CD1c-positive myeloid dendritic cell (primary cell): ENCODE results near the gene MYO10.

Source experiments
- DNase-seq: peaks from one replicate; pipeline ENCODE4 v3.0.0-alpha.2; 2016; ENCODE audit errors: extremely low spot score

Gene MYO10

GRCh38 chr5:16812448-16812847 is 123.6 kb downstream of the MYO10 start:
- DNase-seq: no peak

- no peak for DNase-seq
These were observed 125.8 kb downstream of the MYO10 start for GRCh38 chr5:16810208-16810854.

DNA sequence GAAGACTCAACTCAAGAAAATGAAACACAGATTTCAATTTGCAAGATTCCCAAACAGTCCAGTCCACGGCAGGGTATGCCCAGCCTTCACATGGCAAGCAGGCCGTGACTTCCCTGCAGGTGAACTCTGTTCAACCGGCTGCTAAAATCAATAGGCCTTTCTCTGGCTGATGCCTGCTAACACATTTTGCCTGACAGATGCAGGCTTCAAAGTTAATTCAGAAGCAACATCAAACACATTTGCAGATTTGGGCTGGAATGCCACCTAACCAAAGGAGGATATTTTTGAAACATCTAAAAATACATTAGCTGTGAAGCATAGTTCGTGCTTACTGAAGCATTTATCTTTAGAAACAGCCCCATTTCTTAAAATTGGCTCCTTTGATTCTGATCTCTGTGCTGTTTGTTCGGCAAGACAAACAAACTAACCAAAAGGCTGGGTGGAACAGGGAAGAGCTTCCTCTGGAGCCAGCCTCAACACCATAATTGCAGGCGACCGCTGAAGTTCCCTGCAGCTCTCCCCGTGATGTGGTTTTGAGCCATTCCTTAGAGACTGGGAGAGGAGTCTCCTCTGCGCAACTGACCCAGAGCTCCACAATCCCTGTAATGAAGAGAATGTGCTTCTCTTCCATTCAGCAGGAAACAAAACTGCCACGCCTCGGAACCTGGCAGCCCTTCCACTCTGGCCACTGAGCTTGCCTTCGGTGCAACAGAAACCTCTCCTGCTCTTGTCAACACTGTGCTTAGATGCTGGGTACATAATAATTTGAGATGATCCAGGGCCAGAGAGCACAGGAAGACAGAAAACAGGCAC is 126.5 kb downstream of the MYO10 start:
- DNase-seq: no peak

DNA sequence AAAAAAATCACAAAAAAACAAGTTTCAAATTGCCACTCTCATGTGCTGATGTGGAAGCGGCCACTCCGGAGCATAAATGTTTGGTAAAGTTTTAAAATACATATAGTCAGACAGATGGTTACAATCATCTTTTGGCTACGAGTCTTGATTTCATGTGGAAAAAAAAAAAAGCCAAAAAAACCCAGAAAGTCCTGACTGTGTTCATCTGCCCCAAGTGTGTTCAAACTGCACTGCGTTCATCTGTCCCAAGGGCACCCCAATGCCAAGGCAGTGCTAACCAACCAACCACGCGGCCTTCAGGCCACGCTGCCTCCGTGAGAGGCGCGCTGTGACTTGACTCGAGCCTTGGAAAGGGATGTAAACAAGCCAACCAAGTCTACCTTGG is 127.1 kb downstream of the MYO10 start:
- DNase-seq: no peak

GRCh38 chr5:16808021-16808420 is 128.1 kb downstream of the MYO10 start:
- DNase-seq: no peak

DNA sequence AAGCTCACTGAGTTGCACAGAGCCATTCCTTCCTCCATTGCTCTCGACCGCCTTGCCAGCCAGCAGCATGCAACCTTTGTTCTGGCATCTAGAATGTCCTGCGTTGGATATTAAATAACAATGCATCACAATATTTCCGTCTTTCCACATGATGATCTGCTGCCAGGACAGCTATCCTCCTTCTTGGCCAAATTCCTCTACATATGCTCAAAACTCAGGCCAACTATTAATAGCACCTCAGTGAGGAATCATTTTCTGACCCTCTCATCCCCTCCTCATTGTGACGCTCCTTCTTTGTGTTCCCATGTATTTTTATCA is 128.6 kb downstream of the MYO10 start:
- DNase-seq: no peak

- DNase-seq: no peak
These were observed 129.2 kb downstream of the MYO10 start for GRCh38 chr5:16806711-16807546.

- no peak for DNase-seq
These were observed 130.6 kb downstream of the MYO10 start for GRCh38 chr5:16805486-16805885.

- no peak for DNase-seq
These were observed 132.3 kb downstream of the MYO10 start for GRCh38 chr5:16803831-16804230.

DNA sequence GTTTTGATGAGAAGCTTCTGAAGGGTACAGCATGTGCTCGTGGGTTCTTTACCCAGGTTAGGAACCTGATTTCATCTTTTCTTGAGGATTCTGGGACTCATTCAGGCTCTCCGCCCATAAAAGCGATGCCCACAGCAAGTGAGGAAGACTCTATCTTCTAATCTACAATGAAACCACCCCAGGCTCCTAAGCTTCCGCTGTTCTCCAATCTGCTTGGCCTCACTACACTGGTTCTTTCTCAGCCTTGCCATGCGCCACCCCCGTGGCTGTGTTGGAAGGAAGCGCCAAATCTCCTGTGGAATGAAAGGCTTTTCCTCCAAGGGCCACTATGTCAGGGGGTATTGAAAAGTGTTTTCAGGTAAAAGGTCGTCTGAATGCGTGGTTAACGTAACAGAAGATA is 135.6 kb downstream of the MYO10 start:
- DNase-seq: no peak

- DNase-seq: no peak
These were observed 136.3 kb downstream of the MYO10 start for GRCh38 chr5:16799796-16800195.

DNA sequence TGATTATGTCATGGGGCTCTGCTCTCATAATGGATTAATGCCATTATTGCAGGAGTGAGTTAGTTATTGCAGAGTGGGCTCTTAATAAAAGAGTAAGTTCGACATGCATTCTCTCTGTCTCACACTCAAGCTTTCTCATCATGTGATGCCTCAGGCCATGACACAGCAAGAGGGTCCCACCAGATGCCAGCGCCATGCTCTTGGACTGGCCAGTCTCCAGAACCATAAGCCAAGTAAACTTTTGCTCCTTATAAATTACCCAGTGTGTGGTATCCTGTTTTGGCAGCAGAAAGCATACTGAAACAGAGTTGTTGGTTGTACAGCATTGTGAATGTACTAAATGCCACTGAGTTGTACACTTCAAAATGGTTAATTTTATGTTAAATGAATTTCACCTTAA is 138.1 kb downstream of the MYO10 start:
- no peak for DNase-seq

DNA sequence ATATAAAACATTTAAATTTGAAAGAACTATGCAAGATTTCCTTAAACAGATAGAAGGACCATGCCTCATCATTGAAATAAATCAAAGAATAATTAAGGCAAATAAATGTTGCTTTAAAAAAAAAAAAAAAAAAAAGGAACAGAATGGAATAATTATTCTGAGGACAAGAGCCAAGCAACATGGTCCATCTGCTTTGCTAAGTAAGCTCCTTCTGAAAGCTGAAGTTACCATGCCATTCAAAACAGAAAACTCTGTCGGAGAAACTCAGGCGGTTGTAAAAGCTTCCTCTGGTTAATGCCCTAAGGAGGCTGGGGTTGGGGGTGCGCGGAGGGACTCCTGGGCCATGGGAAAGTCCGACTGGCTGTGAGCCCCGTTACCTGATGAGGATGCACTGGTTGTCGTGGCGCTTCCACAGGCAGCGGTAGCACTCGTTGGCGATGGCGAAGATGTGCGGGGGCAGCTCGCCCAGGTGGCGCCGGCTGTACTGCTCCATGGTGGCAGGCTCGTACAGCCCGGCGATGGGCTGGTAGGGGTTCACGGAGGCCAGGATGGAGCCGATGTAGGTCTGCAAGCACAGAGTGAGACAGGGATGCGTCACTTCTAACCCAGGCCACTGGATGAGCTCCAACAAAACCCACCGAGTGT is 141.7 kb downstream of the MYO10 start:
- DNase-seq: no peak

DNA sequence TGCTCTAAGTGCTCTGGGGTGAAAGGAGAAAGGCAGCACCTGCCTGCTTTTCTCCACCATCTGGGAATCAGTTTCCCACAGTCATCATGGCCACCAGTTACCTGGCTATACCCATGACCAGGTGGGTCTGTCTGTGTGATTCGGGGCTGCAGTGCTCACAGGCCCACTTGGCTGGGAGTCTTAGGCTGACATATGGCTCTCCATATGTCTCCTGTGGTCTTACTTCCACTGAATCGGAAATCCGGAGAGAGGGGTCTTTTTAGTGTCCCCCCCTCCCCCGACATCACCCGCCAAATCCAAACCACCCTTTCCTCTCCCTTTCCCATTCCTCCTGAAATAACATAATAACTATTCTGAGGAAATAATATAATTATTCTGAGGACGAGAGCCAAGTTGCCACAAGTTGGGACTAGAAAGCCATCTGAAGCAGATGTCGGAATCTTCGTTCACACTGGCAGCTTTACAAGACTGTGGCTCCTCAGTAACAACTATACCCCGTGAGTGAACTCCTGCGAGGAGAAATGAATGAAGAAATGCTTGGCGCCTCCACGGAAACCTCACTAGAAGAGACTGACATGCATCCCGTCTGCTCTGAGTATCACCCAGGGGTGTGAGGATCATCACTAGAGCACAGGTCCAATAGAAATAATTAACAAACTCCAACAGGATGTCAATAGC is 143.4 kb downstream of the MYO10 start:
- DNase-seq: no peak

- no peak for DNase-seq
These were observed 144.0 kb downstream of the MYO10 start for GRCh38 chr5:16791904-16792597.

- DNase-seq: peak; percentile 69
These were observed 144.9 kb downstream of the MYO10 start for GRCh38 chr5:16791036-16791705.

DNA sequence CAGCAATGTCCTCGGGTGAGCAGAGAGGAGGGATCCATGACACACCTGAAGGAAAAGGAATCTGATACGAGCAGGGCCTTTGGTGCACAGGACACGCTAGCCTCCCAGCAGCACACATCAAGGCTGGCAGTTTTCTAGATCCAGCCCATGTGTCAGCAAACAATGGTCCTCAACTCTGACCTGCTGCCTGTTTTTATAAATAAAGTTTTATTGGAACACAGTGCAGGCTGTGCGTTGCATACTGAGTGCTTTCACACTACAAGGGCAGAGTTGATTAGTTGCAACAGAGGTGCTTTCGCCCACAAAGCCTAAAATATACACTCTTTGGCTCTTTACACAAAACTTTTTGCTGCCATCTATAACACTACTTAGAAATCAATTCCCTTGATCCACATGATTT is 147.1 kb downstream of the MYO10 start:
- no peak for DNase-seq

- DNase-seq: no peak
These were observed 148.8 kb downstream of the MYO10 start for GRCh38 chr5:16787278-16787677.

DNA sequence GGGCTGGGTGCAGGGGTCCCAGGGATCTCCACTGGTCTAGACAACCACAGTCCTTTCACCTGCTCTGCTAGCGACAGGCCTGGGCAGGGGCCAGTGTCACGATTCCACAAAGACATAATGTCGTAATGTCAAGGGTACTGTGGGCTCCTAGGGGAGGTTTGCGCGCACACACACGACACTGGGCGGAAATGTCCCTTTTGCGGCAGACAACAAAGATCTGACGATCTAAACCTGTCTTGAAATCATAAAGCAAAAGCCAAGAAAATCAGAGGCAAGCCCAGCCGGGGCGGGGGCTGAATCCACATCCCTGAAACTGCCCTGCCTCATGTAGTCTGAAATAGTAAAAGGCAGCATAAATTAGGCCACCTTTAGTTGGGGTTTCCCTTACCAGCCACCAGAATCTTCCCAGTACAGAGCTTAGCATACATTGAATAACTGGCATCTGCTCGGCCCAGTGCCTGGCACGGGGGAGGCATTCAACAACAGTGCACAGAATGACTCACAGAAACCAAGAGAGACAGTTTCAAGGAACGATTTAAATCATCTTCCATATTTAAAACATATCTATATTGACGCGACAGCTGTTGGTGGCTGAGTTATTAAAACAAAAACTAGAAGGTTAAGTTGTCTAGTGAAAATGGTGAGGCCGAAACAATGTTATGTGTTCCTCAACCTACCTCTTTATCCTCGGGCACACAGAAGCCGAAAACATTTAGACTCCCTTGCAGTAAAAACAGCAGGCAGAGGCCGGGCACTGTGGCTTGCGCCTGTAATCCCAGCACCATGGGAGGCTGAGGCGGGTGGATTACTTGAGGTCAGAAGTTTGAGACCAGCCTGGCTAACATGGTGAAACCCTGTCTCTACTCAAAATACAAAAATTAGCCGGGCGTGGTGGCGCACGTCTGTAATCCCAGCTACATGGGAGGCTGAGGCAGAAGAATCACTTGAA is 151.0 kb downstream of the MYO10 start:
- DNase-seq: no peak
